HG03354 (cell line): ENCODE results near the gene EXOC3L2.
"Not testable (repeated sequence)": the region's sequence is repeated elsewhere in the genome, so short reads cannot be mapped to it uniquely, and the experiment has no call there.

ENCODE experiments used
- ATAC-seq: cut with Tn5 transposase; IDR thresholded peaks from one replicate; pipeline ENCODE4 v1.9.1; 2021; ENCODE audit warnings: mild to moderate bottlenecking; ENCODE audit not compliant: unreplicated experiment, poor library complexity, severe bottlenecking

The EXOC3L2 gene

GRCh38 chr19:45245334-45245787 is at the start of gene EXOC3L2:
Gene EXOC3L2, minus strand, starts transcription at chr19:45245407. Its CDS starts 6,362 bp downstream, at chr19:45239045.
- no peak for ATAC-seq

GRCh38 chr19:45294291-45295029 is 49.3 kb upstream of the EXOC3L2 start:
- no peak for ATAC-seq

- no peak for ATAC-seq
Observed at GRCh38 chr19:45293682-45294081, 48.5 kb upstream of the EXOC3L2 start.

GRCh38 chr19:45291834-45292233 is 46.6 kb upstream of the EXOC3L2 start:
- no peak for ATAC-seq

- no peak for ATAC-seq
Observed at GRCh38 chr19:45290381-45290931, 45.2 kb upstream of the EXOC3L2 start.

GRCh38 chr19:45283443-45284033 is 38.3 kb upstream of the EXOC3L2 start:
- no peak for ATAC-seq

- no peak for ATAC-seq
Observed at GRCh38 chr19:45280471-45280961, 35.3 kb upstream of the EXOC3L2 start.

- ATAC-seq, result no peak
Observed at GRCh38 chr19:45279587-45280192, 34.5 kb upstream of the EXOC3L2 start.

GRCh38 chr19:45278087-45278486 is 32.9 kb upstream of the EXOC3L2 start:
- no peak for ATAC-seq

- ATAC-seq, result no peak
Observed at GRCh38 chr19:45276284-45276687, 31.1 kb upstream of the EXOC3L2 start.

- ATAC-seq, result no peak
Observed at GRCh38 chr19:45275370-45275971, 30.3 kb upstream of the EXOC3L2 start.

- ATAC-seq, result no peak
Observed at GRCh38 chr19:45273521-45273855, 28.3 kb upstream of the EXOC3L2 start.

GRCh38 chr19:45271735-45272108 is 26.5 kb upstream of the EXOC3L2 start:
- ATAC-seq, result no peak

GRCh38 chr19:45271098-45271734 is 26.0 kb upstream of the EXOC3L2 start:
- ATAC-seq, result no peak

- ATAC-seq, result not testable (repeated sequence)
Observed at GRCh38 chr19:45269939-45270338, 24.7 kb upstream of the EXOC3L2 start.

GRCh38 chr19:45267296-45267695 is 22.1 kb upstream of the EXOC3L2 start:
- no peak for ATAC-seq

- ATAC-seq, result no peak
Observed at GRCh38 chr19:45265375-45265774, 20.2 kb upstream of the EXOC3L2 start.

GRCh38 chr19:45264781-45265317 is 19.6 kb upstream of the EXOC3L2 start:
- no peak for ATAC-seq

- ATAC-seq, result no peak
Observed at GRCh38 chr19:45263013-45263412, 17.8 kb upstream of the EXOC3L2 start.

- ATAC-seq, result no peak
Observed at GRCh38 chr19:45262570-45262969, 17.4 kb upstream of the EXOC3L2 start.
